Activated CD4-positive, CD25-positive, alpha-beta regulatory T cell treated with anti-CD3 and anti-CD28 coated beads, Interleukin-2, amount 50 U/mL, for 16 hours (primary cell): Measurements from ENCODE around the gene EVA1A.

Experiments
- DNase-seq: peaks from one replicate; pipeline ENCODE4 v3.0.0-alpha.2; 2020; ENCODE audit warnings: low read depth, low spot score

Gene EVA1A

GRCh38 chr2:75589391-75590105, 28.8 kb upstream of the EVA1A start:
- DNase-seq: no peak

GRCh38 chr2:75587954-75588587, 27.3 kb upstream of the EVA1A start:
- DNase-seq: no peak

DNA sequence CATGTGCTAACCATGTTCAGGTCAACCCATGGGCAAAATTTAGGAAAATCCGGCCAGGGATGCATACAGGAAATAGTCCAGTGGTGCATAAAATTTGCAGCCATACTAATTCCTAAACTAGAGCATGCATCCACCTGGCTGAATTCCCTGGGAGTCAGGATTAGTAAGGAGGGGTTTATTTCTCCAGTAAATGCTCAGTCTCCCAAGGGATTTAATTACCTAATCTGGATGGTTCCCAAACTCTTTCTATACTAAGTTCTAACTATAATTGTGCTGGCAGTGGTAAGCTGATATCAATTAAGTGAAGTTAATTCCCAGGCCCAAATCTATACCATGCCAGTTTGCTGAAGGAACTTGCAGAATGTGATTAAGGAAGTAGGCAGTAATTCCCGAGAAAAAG, 26.2 kb upstream of the EVA1A start:
- no peak for DNase-seq

GRCh38 chr2:75582840-75583239, 22.1 kb upstream of the EVA1A start:
- DNase-seq: no peak

DNA sequence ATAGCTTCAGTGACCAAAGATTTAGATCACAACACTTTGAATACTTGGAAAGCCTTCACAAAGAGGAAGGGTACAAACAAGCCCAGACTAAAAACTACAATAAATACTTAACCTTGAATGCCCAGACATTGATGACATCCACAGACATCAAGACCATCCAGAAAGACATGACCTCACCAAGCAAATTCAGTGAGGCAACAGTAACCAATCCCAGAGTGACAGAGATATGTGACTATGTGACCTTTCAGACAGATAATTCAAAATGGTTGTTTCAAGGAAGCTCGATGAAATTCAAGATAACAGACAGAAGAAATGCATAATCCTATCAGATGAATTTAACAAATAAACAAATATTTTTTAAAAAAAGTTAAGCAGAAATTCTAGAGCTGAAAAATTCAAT, 19.9 kb upstream of the EVA1A start:
- no peak for DNase-seq

- no peak for DNase-seq
Observed at GRCh38 chr2:75580156-75580555, 19.4 kb upstream of the EVA1A start.

DNA sequence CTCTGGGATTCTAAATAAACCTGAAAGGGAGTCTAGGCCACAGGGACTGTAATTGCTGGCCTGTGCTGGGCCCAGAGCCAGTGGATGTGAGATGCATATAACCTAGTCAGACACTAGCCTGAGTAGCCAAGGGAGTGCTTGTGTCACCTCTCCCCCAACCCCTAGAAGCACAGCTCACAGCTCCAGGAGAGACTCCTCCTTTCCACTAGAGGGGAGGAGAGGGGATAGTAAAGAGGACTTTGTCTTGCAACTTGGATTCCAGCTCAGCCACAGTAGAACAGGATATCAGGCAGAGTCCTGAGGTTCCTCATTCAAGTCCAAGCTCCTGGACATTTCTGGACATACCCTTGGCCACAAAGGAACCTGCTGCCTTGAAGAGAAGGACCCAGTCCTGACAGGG, 18.4 kb upstream of the EVA1A start:
- DNase-seq: no peak

- DNase-seq: no peak
Observed at GRCh38 chr2:75577280-75577679, 16.5 kb upstream of the EVA1A start.

GRCh38 chr2:75574106-75574505, 13.4 kb upstream of the EVA1A start:
- no peak for DNase-seq

DNA sequence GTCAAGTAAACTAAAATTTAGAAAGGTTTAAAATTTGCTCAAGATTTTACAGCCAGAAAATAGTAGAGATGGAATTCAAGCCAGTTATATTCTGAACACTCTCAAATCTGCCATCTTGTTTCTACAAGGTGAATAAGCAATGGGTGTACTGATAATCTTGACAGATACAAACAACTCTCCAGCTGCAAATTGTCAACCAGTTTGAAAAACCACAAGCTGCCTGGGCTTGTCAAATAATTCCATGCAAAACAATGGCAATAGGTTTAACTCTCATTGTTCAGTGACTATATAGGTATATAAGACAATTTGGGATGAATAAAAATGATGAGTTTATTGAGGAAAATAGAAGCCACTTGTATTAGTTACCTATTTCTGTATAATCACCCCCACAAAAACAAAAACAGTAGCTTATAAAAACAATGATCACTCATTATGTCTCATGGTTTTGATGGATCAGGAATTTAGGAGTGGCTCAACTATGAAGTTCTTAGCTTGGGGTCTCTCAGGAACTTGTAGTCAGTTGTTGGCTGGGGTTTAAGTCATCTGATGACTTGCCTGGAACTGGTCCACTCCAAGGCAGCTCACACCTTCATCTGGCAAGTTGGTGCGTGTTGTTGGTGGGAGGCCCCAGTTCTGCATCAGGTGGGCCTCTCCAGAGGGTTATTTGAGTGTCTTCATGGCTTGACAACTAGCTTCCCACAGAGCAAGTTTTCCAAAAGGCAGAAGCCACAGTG, 12.6 kb upstream of the EVA1A start:
- no peak for DNase-seq

DNA sequence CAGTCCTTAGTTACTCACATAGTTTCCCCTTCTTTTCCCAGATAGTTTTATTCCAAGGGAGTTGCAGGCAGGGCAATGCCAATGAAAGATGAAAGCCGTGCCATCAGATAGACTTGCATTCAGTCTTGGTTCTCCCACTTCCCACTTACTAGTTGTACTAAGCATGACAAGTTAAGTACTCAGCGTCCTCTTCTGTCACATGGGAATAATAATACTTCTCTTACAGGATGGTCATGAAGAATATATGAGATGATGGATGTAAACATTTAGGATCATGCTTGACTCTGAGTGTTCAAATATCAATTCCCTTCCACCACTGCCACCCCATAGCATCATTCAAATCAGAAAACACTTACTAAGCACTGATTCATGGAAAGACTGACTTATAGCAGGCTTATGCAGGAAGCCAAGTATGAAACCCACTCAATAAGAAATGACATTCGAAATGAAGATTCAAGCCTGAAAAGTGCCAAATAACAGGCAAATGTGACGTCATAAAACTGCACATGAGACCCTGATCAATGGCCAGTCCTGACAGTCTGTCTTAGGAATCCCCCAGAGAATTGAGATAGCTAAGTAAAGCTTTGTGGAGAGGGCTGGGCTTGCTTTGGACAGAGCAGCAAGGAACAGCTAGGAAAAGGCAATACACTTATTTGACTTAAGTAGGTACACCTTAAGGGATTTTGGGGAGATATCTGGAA, 11.1 kb upstream of the EVA1A start:
- no peak for DNase-seq

DNA sequence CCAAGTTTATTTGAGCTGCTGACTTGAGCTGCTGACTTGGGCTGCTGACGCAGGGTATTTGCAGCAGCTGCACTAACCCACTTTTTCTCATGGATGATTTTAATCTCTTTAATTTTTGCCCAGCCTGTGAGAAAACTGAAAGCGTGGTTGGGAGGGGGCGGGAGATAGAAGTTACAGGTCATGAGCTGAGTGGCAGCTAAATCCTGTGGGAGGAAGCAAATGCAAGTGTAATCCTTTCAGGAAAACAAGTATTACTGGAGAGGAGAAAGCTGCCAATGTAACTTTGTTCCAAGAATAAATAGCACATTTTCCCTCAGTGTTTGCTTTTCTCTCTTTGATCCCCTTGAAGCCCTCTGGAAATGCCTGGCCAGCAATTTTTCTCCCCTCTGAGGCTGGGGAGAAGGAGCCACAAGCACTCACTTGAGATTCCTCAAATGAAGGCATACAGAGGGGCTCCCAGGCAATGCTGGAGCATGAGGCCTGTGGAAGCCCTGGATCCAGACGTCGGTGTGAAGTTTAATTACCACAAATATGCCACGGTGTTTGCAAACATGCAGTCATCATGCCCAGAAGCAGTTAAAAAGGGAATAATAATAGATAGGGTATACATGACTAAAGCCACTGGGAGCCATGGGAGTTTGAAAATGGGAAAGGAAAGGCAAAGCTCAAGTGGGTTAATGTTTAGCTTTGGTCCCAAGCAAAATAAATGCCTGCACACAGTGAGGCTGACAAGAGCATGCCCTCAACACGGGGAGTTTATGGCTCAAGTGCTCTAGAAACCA, 10.4 kb upstream of the EVA1A start:
- DNase-seq: no peak

DNA sequence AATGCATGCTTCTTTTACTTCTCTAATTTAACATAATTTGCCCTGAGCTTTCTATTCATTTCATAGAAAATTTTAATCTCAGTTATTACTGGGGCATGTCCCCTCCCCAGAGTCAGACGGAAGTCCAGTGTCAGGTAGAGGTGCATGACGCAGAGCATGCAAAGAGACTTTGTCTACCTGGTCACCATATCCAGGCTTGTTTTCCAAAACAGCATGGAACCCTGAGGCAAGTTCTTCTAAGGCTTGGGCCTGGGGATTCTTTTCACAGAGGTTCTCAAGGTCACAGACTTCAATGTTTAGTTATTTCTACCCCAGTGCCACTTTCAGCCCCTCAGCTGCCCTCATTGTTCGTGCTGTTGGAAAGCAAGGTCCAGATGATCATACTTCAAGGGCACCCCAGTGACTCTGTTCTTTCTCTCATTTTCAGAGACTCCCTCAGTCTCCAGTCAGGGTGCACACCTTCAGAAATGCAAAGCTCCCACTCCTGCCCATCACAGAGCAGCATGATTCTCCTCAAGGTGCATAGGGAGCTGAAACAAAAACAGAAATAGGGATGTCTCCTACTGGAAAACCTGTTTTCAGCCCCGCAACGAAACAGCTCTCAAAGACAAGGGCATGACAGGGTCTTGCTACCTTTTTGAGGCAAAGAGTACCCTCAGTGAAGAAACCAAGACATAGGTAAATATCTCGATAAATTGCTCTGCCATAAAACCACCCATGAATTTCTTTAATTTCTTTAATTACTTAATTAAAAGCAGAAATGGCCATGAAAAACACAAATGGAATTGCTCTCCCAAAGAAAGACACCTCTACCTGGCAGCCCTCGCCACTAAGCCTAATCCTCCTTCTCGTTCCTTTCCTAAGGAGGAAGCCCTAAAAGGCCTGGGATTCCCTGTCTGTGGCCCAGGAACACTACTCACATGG, 9.5 kb upstream of the EVA1A start:
- no peak for DNase-seq

GRCh38 chr2:75569546-75569945, 8.8 kb upstream of the EVA1A start:
- no peak for DNase-seq

DNA sequence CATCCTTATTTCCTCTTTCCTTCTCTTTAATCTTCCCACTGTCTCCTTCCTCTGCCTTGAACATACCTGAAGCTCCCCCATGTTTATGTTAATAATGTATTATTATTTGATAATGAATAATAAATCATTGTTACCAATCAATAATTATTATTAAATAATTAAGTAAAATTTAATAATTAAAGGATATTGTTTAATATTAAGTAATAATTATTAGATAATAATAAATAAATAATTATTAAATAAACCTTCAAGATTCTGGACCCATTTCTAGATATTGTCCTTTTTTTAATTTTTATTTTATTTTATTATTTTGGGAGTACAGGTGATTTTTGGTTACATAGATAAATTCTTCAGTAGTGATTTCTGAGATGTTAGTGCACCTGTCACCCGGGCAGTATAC, 7.4 kb upstream of the EVA1A start:
- DNase-seq: no peak

DNA sequence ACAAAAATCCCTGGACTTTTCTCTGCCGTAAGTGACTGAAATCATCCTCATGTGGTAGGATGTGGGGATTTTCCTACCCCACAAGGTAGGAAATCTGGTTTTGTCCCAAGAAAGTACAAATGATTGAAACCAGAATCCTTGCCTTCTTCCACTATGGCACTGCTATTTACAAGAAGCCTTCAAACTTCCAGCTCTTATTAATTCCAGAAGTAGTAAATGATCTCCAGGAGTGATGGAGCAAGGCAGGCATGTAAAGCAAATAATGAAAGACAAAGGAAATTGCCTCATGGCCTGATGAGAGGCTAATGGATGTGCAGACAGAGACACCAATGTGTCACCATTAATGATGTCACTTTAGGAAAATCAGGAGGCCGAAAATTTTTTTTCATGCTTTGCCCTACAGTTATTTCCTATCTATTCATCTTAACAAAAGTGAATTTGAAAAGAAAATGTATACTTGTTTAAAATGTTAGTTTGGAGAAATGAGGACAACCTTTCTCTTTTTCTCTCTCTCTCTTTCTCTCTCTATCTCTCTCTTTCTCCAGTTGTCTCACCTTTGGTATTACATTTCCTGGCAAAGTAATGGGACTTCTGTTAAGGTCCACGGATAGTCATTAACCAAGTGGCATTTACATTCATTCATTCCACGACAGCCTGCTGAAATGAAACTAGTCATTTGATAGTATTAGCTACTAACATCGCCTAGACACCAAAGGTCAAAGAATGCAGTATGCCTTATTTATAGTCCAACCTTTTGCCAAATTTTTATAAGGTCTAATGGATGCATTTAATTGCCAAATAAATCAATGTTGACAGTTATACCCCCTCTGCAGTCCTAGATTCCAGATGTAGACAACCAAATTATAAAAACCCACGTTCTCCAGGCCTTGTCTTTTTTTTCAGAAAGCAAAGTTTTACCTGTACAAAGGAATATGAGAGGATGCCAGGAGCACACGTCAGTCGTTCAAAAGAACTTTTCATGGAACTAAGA, 5.0 kb upstream of the EVA1A start:
- DNase-seq: no peak

- no peak for DNase-seq
Observed at GRCh38 chr2:75564713-75565359, 4.1 kb upstream of the EVA1A start.

GRCh38 chr2:75564026-75564688, 3.4 kb upstream of the EVA1A start:
- no peak for DNase-seq
